HepG2 (cell line): ENCODE results near the gene GSTCD. TPM values are rescaled to one million over a fixed set of nuclear protein-coding genes. Genes with fewer than 3 reads are reported as not detected.
A peak's percentile ranks its signal among the peaks of the same experiment; 100 is the strongest.

ENCODE experiments used
- ARNTL ChIP-seq: sonication (generic); formaldehyde crosslinking; IDR thresholded peaks from 2 replicates; pipeline ENCODE4 v1.4.0; 2020; ENCODE audit warnings: mild to moderate bottlenecking, missing genetic modification reagents
- HOXA7 ChIP-seq: sonication (generic); formaldehyde crosslinking; IDR thresholded peaks from 2 replicates; pipeline ENCODE4 v1.8.1; 2022; ENCODE audit warnings: mild to moderate bottlenecking, missing genetic modification reagents, moderate library complexity
- THAP11 ChIP-seq: IDR thresholded peaks from 2 replicates; pipeline ENCODE4 v1.6.1; 2016; ENCODE audit warnings: missing biosample characterization, missing genetic modification reagents
- YEATS2 ChIP-seq: sonication (generic); formaldehyde crosslinking; IDR thresholded peaks from 2 replicates; pipeline ENCODE4 v1.4.0; 2020; ENCODE audit warnings: missing genetic modification reagents, borderline replicate concordance
- ZBTB3 ChIP-seq: sonication (generic); formaldehyde crosslinking; IDR thresholded peaks from 2 replicates; pipeline ENCODE4 v1.4.0; 2020; ENCODE audit warnings: low read depth, mild to moderate bottlenecking, moderate library complexity, missing genetic modification reagents, borderline replicate concordance
- ZMYM3 ChIP-seq: sonication (generic); formaldehyde crosslinking; IDR thresholded peaks from 2 replicates; pipeline ENCODE4 v1.5.1; 2020; ENCODE audit warnings: mild to moderate bottlenecking, missing genetic modification reagents
- ZNF34 ChIP-seq: sonication (generic); formaldehyde crosslinking; IDR thresholded peaks from 2 replicates; pipeline ENCODE4 v1.4.0; 2020; ENCODE audit warnings: mild to moderate bottlenecking, missing genetic modification reagents, borderline replicate concordance
- ZNF616 ChIP-seq: sonication (generic); formaldehyde crosslinking; IDR thresholded peaks from 2 replicates; pipeline ENCODE4 v1.5.0; 2020; ENCODE audit warnings: low read depth, mild to moderate bottlenecking, missing genetic modification reagents
- ZNF678 ChIP-seq: sonication (generic); formaldehyde crosslinking; IDR thresholded peaks from 2 replicates; pipeline ENCODE4 v1.4.0; 2020; ENCODE audit warnings: mild to moderate bottlenecking, missing genetic modification reagents
- ZNF709 ChIP-seq: sonication (generic); formaldehyde crosslinking; IDR thresholded peaks from 2 replicates; pipeline ENCODE4 v1.5.0; 2020; ENCODE audit warnings: mild to moderate bottlenecking, missing genetic modification reagents
- ZNF772 ChIP-seq: sonication (generic); formaldehyde crosslinking; IDR thresholded peaks from 2 replicates; pipeline ENCODE4 v1.5.0; 2020; ENCODE audit warnings: mild to moderate bottlenecking, missing genetic modification reagents
- ZNF782 ChIP-seq: sonication (generic); formaldehyde crosslinking; IDR thresholded peaks from 2 replicates; pipeline ENCODE4 v1.4.0; 2020; ENCODE audit warnings: missing genetic modification reagents, mild to moderate bottlenecking, borderline replicate concordance
- polyA plus RNA-seq, 8 experiments: library from polyadenylated mRNA; depleted of rRNA in 3 of 8; stranded (reverse) in 7 of 8; unstranded in 1 of 8; fragments of >200 nt; fragmentation: Illumina TruSeq in 4 of 8; extraction: Trizol in 4 of 8; gene quantifications; 2 replicates each; pipeline versions ENCODE4 v1.2.1 to v1.2.3, GENCODE V29; 2011 to 2016; ENCODE audit warnings: low read depth in 4 of 8, missing spikeins in 1 of 8, mixed read lengths in 1 of 8; ENCODE audit not compliant: insufficient read depth in 1 of 8
- total RNA-seq, 5 experiments: library from RNA; depleted of rRNA; stranded (reverse); fragments of >200 nt; fragmentation: Illumina TruSeq; extraction: Trizol; gene quantifications; 2 replicates each; pipeline ENCODE4 v1.2.3, GENCODE V29; 2016; ENCODE audit warnings: low read depth in 1 of 5
- TF ChIP-seq, protein P1 (sequence below): sonication (generic); formaldehyde crosslinking; IDR thresholded peaks from 2 replicates; pipeline ENCODE4 v1.8.1; 2022; ENCODE audit warnings: mild to moderate bottlenecking, missing genetic modification reagents
- TF ChIP-seq, protein P2 (sequence below): sonication (generic); formaldehyde crosslinking; IDR thresholded peaks from 2 replicates; pipeline ENCODE4 v1.4.0; 2020; ENCODE audit warnings: missing genetic modification reagents, low read depth, mild to moderate bottlenecking, borderline replicate concordance
- TF ChIP-seq, protein P3 (sequence below): sonication (generic); formaldehyde crosslinking; IDR thresholded peaks from 2 replicates; pipeline ENCODE4 v1.8.0; 2022; ENCODE audit warnings: low read depth, missing genetic modification reagents
- TF ChIP-seq, protein P4 (sequence below): sonication (generic); formaldehyde crosslinking; IDR thresholded peaks from 2 replicates; pipeline ENCODE4 v1.4.0; 2020; ENCODE audit warnings: missing genetic modification reagents, borderline replicate concordance
- TF ChIP-seq, protein P5 (sequence below): sonication (generic); formaldehyde crosslinking; IDR thresholded peaks from 2 replicates; pipeline ENCODE4 v1.4.0; 2020; ENCODE audit warnings: missing genetic modification reagents
- TF ChIP-seq, protein P6 (sequence below): sonication (generic); formaldehyde crosslinking; IDR thresholded peaks from 2 replicates; pipeline ENCODE4 v1.4.0; 2020; ENCODE audit warnings: missing genetic modification reagents

Gene GSTCD
- total and polyA plus RNA-seq, 2 of the 13 experiments (the other 11 are each of a cell fraction or from before 2014, with no cell fraction given), result 7.9 to 30.8 TPM

DNA sequence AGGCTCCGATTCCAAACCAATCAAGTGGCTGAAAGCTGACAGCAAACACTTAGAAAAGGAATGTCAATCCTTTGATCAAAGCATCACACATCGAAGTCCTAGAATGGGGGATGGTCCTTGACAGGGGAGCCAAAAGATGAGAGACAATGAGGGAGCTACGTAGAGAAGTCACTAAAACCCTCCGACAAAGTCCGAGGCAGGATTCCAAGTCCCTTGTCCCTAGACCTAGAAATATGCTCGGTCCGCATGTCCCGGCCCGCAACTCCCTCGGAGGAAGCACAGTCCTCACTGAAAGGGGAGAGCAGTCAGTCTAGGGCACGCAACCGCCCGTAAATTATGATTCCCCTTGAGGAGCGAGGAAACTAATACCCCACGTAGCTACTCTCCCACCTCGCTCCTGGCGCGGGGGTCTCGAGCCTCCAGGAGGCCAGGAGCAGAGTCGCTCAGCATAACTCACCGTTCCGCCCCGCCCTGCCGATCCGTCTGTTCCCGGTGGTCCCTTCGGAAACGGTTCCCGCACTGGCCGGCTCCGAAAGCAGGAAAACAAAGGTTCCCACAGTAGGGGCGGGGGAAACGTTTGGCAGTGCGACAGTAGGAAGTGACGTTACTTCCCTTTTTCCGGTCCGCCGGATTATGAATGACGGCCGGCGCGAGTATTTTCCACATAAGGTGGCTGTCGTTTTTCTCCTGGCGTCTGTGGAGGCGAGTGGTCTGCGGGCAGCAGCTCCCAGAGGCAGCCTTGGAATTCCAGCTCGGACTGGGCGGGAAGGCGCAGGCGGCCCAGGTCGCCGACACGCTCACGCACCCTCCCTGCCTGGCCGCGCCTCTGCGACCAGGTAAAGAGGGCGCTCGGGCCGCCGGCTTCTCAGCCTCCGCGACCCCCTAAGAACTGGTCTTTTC is at the start of gene GSTCD, which contains the start of gene INTS12 (continued):
- TF ChIP-seq ZNF678 (CRISPR knock-in tag) (peak; percentile 89), ZBTB3 (CRISPR knock-in tag) (peak; percentile 70; the same call in 1 of the 2 replicates), ZNF782 (CRISPR knock-in tag) (peak; percentile 59; the same call in 1 of the 2 replicates), ZMYM3 (CRISPR knock-in tag) (peak; percentile 90), HOXA7 (0 out of 2 replicates have a peak, but pooled peaks have one; percentile 65), ARNTL (CRISPR knock-in tag) (0 out of 2 replicates have a peak, but pooled peaks have one; percentile 27), ZNF34 (peak; percentile 97), ZNF709 (CRISPR knock-in tag) (peak; percentile 87; the same call in 1 of the 2 replicates), YEATS2 (CRISPR knock-in tag) (peak; percentile 99), ZNF772 (CRISPR knock-in tag) (peak; percentile 97), ZNF616 (CRISPR knock-in tag) (peak; percentile 86; the same call in 1 of the 2 replicates), THAP11 (CRISPR knock-in tag) (peak; percentile 96)
- TF ChIP-seq, protein P1, sequence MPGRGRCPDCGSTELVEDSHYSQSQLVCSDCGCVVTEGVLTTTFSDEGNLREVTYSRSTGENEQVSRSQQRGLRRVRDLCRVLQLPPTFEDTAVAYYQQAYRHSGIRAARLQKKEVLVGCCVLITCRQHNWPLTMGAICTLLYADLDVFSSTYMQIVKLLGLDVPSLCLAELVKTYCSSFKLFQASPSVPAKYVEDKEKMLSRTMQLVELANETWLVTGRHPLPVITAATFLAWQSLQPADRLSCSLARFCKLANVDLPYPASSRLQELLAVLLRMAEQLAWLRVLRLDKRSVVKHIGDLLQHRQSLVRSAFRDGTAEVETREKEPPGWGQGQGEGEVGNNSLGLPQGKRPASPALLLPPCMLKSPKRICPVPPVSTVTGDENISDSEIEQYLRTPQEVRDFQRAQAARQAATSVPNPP (CRISPR knock-in tag), result peak; percentile 96
- TF ChIP-seq, protein P2, sequence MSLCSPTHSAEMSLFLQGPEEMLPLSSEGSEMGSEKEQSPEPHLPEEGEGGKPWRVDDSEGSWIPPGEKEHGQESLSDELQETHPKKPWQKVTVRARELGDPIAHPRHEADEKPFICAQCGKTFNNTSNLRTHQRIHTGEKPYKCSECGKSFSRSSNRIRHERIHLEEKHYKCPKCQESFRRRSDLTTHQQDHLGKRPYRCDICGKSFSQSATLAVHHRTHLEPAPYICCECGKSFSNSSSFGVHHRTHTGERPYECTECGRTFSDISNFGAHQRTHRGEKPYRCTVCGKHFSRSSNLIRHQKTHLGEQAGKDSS (CRISPR knock-in tag), result peak; percentile 99
- TF ChIP-seq, protein P3, sequence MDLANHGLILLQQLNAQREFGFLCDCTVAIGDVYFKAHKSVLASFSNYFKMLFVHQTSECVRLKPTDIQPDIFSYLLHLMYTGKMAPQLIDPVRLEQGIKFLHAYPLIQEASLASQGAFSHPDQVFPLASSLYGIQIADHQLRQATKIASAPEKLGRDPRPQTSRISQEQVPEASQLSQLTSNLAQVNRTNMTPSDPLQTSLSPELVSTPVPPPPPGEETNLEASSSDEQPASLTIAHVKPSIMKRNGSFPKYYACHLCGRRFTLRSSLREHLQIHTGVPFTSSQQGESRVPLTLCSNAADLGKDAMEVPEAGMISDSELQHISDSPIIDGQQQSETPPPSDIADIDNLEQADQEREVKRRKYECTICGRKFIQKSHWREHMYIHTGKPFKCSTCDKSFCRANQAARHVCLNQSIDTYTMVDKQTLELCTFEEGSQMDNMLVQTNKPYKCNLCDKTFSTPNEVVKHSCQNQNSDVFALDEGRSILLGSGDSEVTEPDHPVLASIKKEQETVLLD (CRISPR knock-in tag), result peak; percentile 100
- TF ChIP-seq, protein P4, sequence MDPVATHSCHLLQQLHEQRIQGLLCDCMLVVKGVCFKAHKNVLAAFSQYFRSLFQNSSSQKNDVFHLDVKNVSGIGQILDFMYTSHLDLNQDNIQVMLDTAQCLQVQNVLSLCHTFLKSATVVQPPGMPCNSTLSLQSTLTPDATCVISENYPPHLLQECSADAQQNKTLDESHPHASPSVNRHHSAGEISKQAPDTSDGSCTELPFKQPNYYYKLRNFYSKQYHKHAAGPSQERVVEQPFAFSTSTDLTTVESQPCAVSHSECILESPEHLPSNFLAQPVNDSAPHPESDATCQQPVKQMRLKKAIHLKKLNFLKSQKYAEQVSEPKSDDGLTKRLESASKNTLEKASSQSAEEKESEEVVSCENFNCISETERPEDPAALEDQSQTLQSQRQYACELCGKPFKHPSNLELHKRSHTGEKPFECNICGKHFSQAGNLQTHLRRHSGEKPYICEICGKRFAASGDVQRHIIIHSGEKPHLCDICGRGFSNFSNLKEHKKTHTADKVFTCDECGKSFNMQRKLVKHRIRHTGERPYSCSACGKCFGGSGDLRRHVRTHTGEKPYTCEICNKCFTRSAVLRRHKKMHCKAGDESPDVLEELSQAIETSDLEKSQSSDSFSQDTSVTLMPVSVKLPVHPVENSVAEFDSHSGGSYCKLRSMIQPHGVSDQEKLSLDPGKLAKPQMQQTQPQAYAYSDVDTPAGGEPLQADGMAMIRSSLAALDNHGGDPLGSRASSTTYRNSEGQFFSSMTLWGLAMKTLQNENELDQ (CRISPR knock-in tag), result peak; percentile 85; the same call in 1 of the 2 replicates
- TF ChIP-seq, protein P5, sequence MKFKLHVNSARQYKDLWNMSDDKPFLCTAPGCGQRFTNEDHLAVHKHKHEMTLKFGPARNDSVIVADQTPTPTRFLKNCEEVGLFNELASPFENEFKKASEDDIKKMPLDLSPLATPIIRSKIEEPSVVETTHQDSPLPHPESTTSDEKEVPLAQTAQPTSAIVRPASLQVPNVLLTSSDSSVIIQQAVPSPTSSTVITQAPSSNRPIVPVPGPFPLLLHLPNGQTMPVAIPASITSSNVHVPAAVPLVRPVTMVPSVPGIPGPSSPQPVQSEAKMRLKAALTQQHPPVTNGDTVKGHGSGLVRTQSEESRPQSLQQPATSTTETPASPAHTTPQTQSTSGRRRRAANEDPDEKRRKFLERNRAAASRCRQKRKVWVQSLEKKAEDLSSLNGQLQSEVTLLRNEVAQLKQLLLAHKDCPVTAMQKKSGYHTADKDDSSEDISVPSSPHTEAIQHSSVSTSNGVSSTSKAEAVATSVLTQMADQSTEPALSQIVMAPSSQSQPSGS (CRISPR knock-in tag), result peak; percentile 95
- TF ChIP-seq, protein P6, sequence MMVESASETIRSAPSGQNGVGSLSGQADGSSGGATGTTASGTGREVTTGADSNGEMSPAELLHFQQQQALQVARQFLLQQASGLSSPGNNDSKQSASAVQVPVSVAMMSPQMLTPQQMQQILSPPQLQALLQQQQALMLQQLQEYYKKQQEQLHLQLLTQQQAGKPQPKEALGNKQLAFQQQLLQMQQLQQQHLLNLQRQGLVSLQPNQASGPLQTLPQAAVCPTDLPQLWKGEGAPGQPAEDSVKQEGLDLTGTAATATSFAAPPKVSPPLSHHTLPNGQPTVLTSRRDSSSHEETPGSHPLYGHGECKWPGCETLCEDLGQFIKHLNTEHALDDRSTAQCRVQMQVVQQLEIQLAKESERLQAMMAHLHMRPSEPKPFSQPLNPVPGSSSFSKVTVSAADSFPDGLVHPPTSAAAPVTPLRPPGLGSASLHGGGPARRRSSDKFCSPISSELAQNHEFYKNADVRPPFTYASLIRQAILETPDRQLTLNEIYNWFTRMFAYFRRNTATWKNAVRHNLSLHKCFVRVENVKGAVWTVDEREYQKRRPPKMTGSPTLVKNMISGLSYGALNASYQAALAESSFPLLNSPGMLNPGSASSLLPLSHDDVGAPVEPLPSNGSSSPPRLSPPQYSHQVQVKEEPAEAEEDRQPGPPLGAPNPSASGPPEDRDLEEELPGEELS, result peak; percentile 75
